ENCODE results near the gene RAD51B.

Gene RAD51B

DNA sequence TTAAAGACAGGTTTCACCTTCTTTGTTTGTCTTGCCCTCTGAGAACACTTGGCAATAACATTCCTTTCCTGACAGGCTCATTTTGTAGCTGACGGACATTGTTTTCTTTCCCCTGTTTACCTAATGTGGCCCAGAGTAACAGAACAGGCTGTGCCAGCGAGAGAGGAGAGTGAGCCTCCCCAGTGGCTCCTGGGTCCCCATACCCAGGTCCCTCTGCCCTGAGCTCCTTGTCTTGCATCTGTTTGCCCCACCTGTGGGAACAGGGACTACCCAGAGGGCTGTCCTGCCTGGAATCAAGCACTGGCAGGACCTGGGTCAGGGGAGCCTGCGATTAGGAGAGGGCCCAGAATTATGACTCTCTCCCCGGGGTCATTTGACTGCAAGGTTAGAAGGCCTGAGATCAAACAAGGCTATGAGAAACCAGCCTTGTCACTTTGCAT lies 750.4 kb downstream of the RAD51B start:
- no peak for DNase-seq (ENCODE audit: low read depth in 2 of 2)

DNA sequence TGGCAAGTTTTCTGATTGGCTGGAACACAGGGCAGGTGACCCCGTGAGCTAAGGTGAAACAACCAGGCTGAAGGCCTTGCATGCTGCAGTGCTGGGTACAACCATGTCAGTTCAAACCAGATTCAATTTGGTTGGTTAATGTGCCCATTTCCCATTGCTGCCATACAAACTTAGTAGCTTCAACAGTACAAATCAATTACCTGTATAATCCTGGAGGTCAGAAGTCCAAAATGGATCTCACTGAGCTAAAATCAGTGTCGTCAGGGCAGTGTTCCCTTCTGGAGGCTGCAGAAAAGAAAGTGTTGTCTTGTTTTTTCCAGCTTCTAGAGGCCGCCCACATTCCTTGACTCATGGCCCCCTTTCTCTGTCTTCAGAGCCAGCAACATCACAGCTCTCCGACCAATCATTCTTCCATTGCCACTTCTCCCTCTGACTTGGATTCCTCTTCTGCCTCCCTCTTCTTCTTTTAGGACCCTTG lies 751.6 kb downstream of the RAD51B start:
- DNase-seq (ENCODE audit: low read depth in 2 of 2): no peak

DNA sequence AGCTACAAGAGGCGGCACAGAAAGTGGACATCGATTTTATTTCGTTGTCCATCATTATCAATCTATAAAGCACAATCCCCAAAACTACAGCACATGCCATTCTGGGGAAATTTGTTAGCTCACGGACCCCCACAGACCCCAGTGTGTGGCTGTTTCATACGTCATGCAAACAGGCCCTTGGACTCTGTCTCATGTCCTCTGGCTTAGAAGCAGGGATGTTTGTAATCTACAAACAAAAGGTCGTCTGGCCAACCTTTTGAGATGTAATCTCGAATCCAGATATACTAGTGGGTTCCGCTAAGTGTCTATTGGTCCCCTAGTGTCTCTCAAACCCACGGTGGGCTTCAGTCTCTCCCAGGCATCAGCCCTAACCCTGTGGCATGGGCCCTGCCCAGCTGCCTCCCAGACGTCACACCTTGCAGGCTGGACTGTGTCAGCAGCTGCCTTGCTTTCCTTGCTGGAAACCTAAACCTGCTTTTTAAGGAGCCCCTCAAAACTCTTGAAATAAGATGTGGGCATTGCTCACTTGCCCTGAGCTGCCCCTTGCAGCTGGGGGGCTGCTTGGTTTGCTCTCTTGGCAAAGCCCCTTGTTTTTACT lies 752.4 kb downstream of the RAD51B start:
- DNase-seq (ENCODE audit: low read depth in 2 of 2): no peak

DNA sequence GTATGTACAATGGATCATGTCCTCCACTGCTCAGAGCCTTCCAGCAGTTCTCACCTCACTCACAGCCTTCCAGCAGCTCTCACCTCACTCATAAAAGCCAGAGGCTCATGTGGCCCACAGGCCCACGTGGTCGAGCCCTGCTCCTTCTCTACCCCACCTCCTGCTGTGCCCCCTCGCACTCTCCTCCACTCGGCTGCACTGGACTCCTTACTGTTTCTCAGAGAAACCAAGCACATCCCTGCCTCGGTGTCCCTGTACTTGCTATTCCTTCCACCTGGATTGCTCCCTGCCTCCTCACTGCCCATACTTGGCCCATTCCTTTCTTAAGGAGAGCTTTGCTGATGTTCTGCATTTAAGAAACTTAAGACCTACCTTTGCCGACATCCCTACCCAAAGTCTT lies 753.5 kb downstream of the RAD51B start:
- no peak for DNase-seq (ENCODE audit: low read depth in 2 of 2)

DNA sequence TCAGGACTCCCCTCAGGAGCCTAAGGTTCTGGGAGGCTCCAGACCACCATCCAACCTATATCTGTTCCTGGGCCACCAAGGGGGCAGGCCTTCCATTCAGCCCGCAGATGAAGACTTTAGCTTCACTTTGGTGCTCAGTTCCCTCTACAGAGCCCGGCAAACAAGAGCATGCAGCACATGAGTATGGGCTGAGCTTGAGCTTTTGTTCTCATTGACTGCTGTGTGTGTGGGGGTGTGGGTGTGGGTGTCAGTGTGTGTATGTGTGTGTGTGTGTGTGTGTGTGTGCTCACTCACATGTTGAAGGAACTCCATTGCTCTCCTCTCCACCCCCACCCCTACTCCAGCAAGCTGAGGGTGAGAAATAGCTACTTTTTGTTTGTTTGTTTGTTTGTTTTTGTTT lies 754.1 kb downstream of the RAD51B start:
- DNase-seq (ENCODE audit: low read depth in 2 of 2): no peak

DNA sequence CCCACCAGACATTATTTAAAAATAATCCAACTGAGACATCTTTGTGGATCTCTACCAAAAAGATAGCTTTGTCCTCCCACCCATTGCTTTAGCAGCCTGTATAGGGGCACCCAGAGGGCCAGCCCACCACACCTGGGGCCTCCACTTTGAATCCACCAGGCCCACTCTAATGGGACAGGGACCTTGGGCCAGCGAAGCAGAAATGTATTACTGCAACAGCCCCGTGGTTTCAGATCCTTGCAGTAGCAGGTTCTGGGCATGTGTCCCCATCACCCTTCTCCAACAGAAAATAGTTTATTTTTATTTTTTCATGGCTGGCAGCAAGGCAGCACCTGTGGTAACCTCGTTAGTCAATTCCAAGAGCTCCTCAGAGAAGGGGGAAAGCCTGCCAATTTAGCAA lies 754.9 kb downstream of the RAD51B start:
- DNase-seq (ENCODE audit: low read depth in 2 of 2): no peak

DNA sequence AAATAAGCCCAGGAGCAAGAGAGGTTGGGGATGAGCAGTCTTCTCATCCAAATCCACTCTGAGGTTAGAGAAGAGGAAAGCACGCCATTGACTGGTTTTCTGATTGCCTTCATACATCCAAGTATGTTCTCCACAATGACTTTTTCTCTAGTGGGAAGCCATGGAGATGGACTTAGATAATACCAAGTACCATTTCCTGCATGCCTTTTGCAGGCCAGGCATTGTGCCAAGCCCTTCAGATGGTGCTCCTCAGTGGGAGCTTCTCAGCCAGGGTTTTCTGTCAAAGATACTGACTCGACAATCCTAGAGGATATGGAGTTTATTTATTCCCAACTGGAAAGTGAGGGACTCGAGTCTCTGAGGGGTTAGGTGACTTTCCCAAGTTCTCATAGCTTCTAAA lies 755.3 kb downstream of the RAD51B start:
- DNase-seq (ENCODE audit: low read depth in 2 of 2): no peak

DNA sequence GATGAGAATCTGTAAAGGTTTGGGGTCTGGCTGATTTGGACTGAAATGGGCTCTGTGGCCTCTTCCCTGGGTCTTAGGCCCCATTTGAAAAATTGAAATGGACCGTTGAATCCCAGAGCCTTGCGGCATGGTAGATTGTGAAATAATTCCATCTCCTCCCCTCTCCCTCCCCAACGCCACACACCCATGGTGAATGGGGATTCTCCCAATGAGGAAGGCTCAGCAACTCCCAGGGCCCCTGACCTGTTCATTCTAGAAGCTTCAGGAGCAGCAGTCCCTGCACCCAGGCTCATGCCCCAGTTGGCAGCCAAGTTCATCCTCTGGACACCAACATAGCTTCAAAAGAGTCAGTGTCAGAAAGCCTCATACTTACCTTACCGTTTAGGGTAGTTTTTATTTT lies 755.8 kb downstream of the RAD51B start:
- DNase-seq (ENCODE audit: low read depth in 2 of 2): no peak

DNA sequence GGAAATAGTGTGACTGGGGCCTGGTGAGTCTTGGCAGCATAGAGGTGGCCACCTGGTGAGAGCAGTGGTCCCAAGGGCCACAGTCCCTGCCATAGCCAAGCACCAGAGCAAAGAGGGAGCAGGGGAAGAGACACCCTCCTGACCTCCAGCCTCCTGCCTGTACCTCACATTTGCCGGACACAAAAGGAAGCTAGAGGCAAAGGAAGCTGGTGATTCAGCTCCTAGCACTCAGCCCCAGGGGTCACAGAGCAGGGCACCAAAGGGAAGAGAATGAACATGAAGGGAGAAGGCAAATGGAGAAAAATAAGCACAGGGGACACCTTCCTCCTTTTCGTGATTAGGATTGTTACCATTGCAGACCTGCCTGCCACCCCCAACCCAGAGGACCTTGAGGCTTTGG lies 756.5 kb downstream of the RAD51B start:
- no peak for DNase-seq (ENCODE audit: low read depth in 2 of 2)

DNA sequence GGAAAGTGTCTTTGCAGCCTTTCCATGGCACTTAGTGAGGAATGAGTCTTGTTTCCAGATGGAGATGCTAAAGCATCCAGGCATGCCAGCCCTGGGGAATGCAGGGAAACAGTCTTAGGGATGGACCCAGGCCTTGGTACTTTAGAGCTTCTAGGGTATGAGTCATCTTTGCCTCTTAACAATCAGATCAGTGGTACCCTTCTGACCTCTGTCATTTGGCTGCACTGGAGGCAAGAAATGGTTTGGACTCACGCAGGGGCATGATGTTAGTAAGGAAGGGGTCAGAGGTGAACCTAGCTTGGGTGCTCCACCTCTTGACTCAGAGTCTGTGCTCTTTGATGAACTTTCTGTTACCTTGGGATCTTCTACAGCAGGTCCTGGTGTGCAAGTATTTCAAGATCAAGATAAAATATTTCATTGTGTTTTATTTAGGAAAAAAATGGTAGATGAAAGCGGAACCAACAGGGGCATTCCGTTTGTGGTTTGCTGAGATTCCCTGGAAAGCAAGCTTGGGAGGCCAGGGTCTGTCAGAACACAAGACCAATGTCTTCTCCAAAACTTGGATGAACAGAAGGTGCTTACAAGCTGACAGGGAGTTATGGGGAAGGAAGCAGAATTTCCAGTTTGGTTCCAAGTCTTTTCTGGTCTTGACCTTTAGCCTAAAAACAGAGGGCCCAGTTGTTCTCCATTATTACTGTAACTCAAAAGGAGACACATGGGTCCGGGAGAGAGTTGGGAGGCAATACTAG lies 757.1 kb downstream of the RAD51B start:
- no peak for DNase-seq (ENCODE audit: low read depth in 2 of 2)

DNA sequence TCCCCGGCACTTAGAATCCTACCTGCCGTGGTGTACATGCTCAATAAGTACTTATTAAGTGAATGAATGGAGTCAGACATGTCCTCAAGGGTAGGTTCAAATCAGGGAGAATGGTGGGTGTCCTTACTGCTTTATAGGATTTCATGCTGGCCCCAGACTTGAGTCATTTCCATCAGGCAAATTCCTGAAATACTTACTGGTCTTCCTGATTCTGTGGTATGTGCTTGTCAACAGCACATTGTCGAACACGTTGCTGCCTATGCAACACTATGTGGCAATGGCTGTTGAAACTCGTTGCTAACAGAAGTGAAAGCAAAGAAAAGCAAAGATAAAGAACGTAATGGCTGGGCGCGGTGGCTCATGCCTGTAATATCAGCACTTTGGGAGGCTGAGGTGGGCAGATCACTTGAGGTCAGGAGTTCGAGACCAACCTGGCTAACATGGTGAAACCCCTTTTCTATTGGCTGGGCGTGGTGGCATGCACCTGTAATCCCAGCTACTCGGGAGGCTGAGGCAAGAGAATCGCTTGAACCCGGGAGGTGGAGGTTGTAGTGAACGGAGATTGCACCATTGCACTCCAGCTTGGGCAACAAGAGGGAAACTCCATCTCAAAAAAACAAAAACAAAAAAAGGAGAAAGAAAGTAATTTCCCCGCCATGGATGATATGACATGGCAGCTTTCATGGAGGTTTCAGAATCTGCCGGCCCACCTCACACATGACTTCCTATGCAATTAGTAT lies 758.4 kb downstream of the RAD51B start:
- DNase-seq (ENCODE audit: low read depth in 2 of 2): no peak

DNA sequence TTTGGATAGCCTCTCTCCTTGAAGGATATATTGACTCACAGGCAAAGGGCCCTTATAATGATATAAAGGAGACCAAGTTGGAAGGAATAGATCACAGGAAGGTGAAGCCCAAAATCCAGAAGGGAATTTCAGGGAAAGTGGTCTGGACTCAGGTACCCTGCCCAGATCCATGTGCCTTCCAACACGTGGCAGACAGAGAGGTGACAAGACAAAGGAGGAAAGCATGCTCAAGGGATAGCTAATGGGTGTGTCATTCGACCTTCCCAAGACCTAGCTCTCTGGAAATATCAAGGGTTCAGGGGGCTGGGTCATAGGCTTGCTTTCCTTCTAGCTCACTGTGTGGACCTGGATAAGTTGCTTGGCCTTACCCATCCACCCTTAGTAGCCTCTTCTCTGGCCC lies 759.0 kb downstream of the RAD51B start:
- no peak for DNase-seq (ENCODE audit: low read depth in 2 of 2)

DNA sequence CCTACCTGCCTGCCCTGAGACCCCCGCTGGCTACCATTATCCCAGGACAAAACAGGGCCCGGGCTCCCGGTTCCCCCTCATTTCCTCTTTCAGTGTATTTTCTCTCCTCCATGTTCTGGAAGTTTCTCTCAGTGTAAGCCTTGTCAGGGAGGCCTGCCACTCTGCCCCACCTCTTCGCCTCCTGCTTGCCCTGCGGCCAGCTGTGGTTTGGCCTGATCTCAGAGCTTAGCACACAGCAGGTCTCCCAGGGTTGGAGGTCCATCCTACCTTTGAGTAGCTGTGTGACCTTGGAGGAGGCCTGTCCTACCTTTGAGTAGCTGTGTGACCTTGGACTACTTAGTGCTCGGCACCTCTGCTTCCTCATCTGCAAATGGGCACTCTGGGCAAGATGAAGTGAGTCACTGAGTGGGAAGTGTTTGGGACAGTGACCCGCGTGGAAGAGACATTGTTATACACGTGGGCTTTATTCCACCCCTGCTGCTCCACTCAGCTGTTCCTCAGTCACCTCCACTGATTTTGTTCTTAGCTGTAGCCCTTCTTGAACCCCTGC lies 760.6 kb downstream of the RAD51B start:
- no peak for DNase-seq (ENCODE audit: low read depth in 2 of 2)

DNA sequence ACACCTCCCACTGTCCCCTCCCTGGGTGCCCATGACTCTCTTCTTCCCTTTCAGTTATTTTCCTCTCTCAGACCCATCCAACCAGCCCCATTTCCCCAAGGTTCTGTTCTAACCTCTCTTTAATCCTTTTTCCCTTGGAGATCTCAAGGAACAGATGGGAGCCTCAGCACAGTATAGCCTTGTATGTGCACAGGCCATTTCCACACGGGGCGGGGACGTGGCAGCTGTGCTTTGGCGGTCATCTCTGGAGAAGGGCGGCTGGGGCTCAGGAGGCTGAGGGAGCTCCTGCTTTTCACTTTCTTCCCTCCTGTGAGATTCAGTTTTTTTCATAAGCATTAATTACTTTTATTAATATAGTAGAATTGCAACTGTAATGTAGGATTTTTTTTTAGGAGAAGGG lies 761.1 kb downstream of the RAD51B start:
- no peak for DNase-seq (ENCODE audit: low read depth in 2 of 2)

DNA sequence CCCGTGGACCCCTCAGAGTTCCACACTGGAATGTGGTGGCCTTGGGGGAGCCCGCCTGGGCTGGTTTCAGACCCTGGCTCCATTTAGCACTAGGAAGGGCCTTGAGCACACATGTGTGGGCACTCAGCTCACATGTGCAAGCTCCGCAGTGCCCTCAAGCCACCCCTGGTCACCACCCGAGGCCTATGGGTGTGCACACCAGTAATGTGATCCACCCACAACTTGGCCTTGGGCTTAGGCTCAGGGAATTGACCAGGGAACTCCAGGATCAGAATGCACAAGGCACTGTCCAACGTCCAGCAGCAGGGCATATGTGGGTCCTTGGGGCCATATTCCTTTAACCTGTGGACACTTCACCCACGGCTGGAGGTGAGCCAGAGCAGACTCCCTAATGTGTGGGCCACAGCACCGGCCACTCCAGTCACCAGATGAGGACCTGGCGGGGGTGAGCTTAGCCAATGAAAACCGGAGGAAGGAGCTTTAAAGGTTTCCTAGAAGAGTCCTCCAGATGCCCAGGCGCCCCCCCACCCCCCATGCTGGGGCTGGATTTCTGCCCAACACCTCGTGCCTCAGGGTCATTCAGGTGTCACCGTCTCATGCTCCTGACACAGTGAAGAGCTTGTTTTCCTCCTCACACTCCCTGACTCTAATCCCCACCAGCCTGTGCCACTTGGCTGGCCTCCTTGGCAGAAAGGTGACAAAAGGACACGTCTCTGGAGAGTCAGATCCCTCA lies 764.1 kb downstream of the RAD51B start:
- no peak for DNase-seq (ENCODE audit: low read depth in 2 of 2)

DNA sequence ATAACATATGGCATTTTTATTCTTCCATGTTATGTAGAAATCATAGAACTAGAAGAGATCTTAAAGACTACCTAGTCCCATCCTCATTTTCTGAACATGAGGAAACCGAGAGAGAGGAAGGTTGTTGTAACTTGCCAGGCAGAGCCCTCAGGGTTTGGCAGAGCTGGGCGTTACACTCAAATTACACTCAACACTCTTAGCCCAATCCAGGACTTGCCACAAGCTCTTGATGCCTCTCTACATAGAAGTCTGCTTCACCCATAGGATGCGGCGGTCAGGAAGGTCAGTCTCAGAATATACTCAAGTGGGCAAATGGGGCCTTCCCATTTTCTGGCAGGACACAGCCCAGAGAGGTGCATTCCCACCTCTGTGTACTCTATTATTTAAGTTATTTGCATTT lies 765.2 kb downstream of the RAD51B start:
- no peak for DNase-seq (ENCODE audit: low read depth in 2 of 2)

DNA sequence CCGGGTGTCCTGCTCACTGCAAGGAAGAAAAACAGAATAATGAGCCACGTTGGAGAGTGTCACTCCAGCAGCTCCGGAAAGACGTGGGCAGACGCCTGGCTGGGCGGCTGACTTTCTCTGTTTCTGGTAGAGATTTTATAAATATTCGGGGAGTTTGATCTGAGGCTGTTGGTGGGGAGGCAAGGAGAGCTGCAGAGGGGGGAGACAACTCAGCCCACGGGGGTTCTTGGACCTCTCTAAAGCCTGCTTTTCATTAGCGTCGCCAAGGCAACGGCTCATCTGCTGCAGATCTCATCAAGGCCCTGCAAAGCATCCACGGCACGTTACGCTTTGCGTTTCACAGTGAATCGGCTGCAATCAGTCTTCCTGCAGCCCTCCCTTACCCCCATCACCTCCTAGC lies 766.1 kb downstream of the RAD51B start:
- no peak for DNase-seq (ENCODE audit: low read depth in 2 of 2)

DNA sequence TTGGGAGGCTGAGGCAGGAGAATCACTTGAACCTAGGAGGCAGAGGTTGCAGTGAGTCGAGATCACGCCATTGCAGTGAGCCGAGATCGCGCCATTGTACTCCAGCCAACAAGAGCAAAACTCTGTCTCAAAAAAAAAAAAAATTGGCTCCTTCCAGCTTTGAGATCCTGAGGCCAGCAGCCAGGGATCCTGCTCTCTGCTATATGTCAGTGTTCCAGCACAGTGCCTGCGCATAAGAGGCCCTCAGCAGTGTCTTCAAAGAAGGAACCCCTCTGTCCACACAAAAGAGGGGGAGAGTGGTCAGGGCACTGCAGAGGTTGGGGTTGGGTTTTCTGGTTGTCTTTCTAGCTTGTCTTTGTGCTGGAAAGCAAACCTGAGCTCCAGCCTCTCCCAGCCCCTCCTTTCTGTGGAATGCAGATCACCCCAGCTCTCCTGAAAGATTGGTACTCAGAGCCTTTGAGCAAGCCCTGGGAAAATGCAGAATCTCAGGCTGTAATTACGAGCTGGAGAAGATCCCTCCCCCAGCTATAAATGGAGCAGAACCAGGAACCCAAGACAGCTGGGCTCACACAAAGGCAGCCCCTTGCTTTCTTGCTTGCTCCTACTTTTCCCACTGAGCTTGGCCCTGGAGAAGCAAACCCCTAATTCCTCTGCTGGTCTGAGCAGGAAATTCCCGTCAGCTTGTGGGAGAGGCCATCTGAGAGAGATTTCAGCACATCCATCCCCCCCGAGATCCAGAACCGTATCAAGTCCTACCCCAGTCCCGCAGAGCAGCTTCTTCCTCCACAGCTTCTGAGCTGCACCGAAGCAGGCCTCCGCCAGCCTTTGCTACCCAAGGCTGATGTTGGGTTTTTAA lies 767.5 kb downstream of the RAD51B start:
- no peak for DNase-seq (ENCODE audit: low read depth in 2 of 2)

DNA sequence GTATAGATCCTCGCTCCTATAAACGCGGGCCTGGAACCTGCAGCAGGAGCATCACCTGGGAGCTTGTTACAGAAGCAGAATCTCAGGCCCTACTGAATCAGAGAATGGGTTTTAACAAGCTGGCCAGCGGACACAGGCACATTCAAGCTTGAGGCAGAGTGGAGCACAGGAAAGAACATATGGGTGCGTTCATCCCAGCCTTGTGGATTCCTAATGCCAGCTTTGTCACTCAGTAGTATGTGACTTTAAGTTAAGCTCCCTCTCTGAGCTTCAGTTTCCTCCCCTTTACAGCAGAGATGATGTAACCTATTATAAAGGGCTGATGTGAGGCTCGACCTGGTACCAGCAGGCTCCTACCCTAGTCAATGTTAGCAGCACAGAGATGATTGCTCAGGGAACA lies 768.4 kb downstream of the RAD51B start:
- no peak for DNase-seq (ENCODE audit: low read depth in 2 of 2)

DNA sequence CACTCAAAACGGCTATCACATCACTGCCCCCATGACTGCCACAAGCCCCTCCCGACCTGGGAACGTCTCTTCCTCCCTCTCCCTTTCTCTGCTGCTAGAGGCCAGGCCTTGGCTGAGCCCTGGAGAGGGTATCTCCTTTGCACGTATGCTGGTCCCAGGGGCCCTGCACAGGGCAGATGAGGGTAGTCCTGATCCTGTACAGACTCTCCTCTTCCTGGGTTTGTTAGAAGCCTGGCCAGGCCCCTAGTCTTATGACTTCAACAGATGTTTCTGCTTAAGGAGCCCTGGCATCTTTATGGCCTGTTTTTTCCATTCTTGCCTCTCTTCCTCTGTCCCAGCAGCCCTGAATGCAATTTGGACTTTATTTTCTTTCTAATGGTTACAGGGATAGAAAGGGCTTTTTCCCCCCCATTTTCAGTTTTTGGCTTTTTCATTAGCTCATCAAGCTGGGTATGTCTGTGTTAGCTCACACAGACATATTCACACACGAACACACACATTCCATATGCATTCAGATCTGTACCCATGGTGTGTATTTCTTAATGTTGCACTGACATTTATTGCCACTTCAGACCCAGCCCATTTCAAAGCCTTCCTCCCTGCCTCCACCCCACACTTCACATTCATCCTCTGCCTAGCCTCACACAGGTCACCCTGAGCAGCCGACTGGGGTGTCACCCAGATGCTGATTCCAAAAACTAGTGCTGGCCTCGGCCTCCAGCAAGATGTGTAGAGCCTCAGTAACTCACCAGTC lies 770.0 kb downstream of the RAD51B start:
- no peak for DNase-seq (ENCODE audit: low read depth in 2 of 2)
